Neural progenitor cell (in vitro differentiated cells): Measurements from ENCODE around the gene IL1R2. TPM values are rescaled to one million over a fixed set of nuclear protein-coding genes. Genes with fewer than 3 reads are reported as not detected.

Experiments
- DNase-seq: peaks from one replicate; pipeline ENCODE4 v3.0.0-alpha.2; 2016; ENCODE audit warnings: low spot score
- H2AFZ ChIP-seq: fragments of 200-600 bp; sonication (generic); replicated peaks from 2 replicates; pipeline ENCODE4 v1.6.1; 2016; ENCODE audit warnings: antibody characterized with exemption
- H3F3A ChIP-seq: fragments of 200-600 bp; sonication (generic); 2 replicates; pipeline ENCODE4 v1.6.1; 2016; ENCODE audit warnings: antibody characterized with exemption, low read depth
- H3K27ac ChIP-seq: fragments of 200-600 bp; sonication (generic); 2 replicates; pipeline ENCODE4 v1.5.1; 2016; ENCODE audit warnings: mild to moderate bottlenecking
- H3K27me3 ChIP-seq: fragments of 200-600 bp; sonication (generic); 2 replicates; pipeline ENCODE4 v1.6.1; 2016; ENCODE audit warnings: mild to moderate bottlenecking, moderate library complexity
- H3K36me3 ChIP-seq: fragments of 200-600 bp; sonication (generic); 2 replicates; pipeline ENCODE4 v1.5.1; 2016
- H3K4me1 ChIP-seq: fragments of 200-600 bp; sonication (generic); 2 replicates; pipeline ENCODE4 v1.6.1; 2016; ENCODE audit warnings: mixed run types
- H3K4me2 ChIP-seq: fragments of 200-600 bp; sonication (generic); 2 replicates; pipeline ENCODE4 v1.6.1; 2016
- H3K4me3 ChIP-seq: fragments of 200-600 bp; sonication (generic); 2 replicates; pipeline ENCODE4 v1.5.1; 2016
- H3K79me2 ChIP-seq: fragments of 200-600 bp; sonication (generic); 2 replicates; pipeline ENCODE4 v1.6.1; 2016; ENCODE audit warnings: low read depth
- H3K9ac ChIP-seq: fragments of 200-600 bp; sonication (generic); 2 replicates; pipeline ENCODE4 v1.6.1; 2016
- H3K9me3 ChIP-seq: fragments of 200-600 bp; sonication (generic); 2 replicates; pipeline ENCODE4 v1.5.1; 2016; ENCODE audit warnings: low read depth
- H4K20me1 ChIP-seq: fragments of 200-600 bp; sonication (generic); 2 replicates; pipeline ENCODE4 v1.6.1; 2016; ENCODE audit warnings: low read depth
- H3K27ac Mint-ChIP-seq: 3 replicates; pipeline ENCODE4 v1.8.0; 2021; ENCODE audit warnings: mixed read lengths
- H3K27me3 Mint-ChIP-seq: 2 replicates; pipeline ENCODE4 v1.8.0; 2022; ENCODE audit warnings: low read depth, mild to moderate bottlenecking, inconsistent platforms, moderate library complexity, mixed read lengths; ENCODE audit not compliant: insufficient read depth
- H3K36me3 Mint-ChIP-seq: 3 replicates; pipeline ENCODE4 v1.8.0; 2021; ENCODE audit warnings: mixed read lengths
- H3K4me1 Mint-ChIP-seq: 3 replicates; pipeline ENCODE4 v1.8.0; 2021; ENCODE audit warnings: mixed read lengths
- H3K4me3 Mint-ChIP-seq: 3 replicates; pipeline ENCODE4 v1.8.0; 2021; ENCODE audit warnings: mild to moderate bottlenecking, moderate library complexity, mixed read lengths
- H3K9me3 Mint-ChIP-seq: 3 replicates; pipeline ENCODE4 v1.8.0; 2020; ENCODE audit warnings: mixed read lengths
- EZH2 ChIP-seq: fragments of 200-600 bp; sonication (generic); IDR thresholded peaks from 2 replicates; pipeline ENCODE4 v1.6.1; 2017; ENCODE audit warnings: antibody characterized with exemption, mild to moderate bottlenecking, moderate library complexity
- EZH2phosphoT487 ChIP-seq: fragments of 200-600 bp; sonication (generic); IDR thresholded peaks from 2 replicates; pipeline ENCODE4 v1.6.1; 2017; ENCODE audit warnings: antibody characterized with exemption
- total RNA-seq: library from RNA; depleted of rRNA; stranded (reverse); fragments of >200 nt; gene quantifications from 2 replicates; pipeline ENCODE4 v1.2.3, GENCODE V29; 2015; ENCODE audit warnings: low replicate concordance
- TF ChIP-seq, protein P1 (sequence below): fragments of 200-600 bp; sonication (generic); IDR thresholded peaks from 2 replicates; pipeline ENCODE4 v1.5.1; 2017; ENCODE audit warnings: antibody characterized with exemption, mild to moderate bottlenecking

Gene IL1R2
- total RNA-seq, 1 donor from 2014 or later, result not detected

DNA sequence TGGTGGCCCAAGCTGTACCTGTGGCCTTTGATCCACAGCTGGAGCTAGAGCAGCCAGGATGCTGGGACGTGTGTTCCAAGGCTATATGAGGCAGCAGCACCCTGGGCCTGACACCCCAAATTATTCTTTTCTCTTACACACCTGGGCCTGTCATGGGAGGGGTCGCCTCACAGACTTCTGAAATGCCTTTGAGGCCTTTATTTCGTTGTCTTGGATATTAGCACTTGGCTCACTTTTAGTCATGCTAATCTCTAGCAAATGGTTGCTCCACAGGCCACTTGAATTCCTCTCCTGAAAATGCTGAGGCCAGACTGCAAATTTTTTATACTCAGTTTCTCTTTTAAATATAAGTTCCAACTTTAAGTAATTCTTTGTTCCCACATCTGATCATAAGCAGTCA, 22.0 kb upstream of the IL1R2 start:
- Histone ChIP-seq H3F3A (peaks cover 9% of the 10 kb centered on the region), H2AFZ (no peak overlapping the region), H3K4me2 (no peak overlapping the region), H3K4me3 (no peak overlapping the region), H3K27me3 (no peaks in the 10 kb centered on the region), H3K27ac (no peak overlapping the region), H3K4me1 (peaks cover 7% of the 10 kb centered on the region), H3K36me3 (no peaks in the 10 kb centered on the region), H4K20me1 (no peaks in the 10 kb centered on the region), H3K9ac (no peak overlapping the region), H3K79me2 (no peaks in the 10 kb centered on the region), H3K9me3 (no peaks in the 10 kb centered on the region)
- Mint-ChIP-seq H3K4me3 (no peak overlapping the region), H3K36me3 (no peaks in the 10 kb centered on the region), H3K27me3 (no peaks in the 10 kb centered on the region), H3K27ac (no peak overlapping the region), H3K9me3 (peaks cover 10% of the 10 kb centered on the region), H3K4me1 (peaks cover 12% of the 10 kb centered on the region)
- no peak for DNase-seq
- TF ChIP-seq EZH2phosphoT487 (no peak), EZH2 (no peak)
- TF ChIP-seq, protein P1, sequence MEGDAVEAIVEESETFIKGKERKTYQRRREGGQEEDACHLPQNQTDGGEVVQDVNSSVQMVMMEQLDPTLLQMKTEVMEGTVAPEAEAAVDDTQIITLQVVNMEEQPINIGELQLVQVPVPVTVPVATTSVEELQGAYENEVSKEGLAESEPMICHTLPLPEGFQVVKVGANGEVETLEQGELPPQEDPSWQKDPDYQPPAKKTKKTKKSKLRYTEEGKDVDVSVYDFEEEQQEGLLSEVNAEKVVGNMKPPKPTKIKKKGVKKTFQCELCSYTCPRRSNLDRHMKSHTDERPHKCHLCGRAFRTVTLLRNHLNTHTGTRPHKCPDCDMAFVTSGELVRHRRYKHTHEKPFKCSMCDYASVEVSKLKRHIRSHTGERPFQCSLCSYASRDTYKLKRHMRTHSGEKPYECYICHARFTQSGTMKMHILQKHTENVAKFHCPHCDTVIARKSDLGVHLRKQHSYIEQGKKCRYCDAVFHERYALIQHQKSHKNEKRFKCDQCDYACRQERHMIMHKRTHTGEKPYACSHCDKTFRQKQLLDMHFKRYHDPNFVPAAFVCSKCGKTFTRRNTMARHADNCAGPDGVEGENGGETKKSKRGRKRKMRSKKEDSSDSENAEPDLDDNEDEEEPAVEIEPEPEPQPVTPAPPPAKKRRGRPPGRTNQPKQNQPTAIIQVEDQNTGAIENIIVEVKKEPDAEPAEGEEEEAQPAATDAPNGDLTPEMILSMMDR, result no peak

DNA sequence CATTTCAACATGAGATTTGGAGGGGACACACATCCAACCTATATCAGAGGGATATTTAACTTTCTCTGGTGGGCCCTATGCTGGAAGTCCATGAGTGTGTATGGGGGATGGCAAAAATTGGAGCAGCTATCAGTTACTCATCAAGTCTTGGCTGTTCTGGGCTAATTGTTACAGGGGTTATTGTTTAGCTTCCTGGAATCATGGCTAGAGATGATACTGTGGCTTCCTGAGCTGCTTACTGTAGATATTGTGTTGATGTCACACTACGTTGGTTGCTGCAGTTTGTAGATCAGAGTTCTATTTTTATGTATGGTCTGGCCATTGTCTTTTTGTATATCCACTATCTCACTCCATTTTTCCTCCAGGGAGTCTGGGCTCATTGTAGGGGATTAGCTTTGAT, 20.9 kb upstream of the IL1R2 start:
- no peaks in the 10 kb centered on the region for H3K36me3 Mint-ChIP-seq
- no peak overlapping the region for H3K27ac Mint-ChIP-seq
- H3K9me3 Mint-ChIP-seq, result peaks cover 10% of the 10 kb centered on the region
- no peak overlapping the region for H3K4me2 ChIP-seq
- TF ChIP-seq EZH2 (no peak), EZH2phosphoT487 (no peak)
- TF ChIP-seq, protein P1, result no peak
- peaks cover 13% of the 10 kb centered on the region for H3K4me1 ChIP-seq
- no peak overlapping the region for H3K4me3 ChIP-seq
- H3K79me2 ChIP-seq, result no peaks in the 10 kb centered on the region
- no peaks in the 10 kb centered on the region for H4K20me1 ChIP-seq
- peaks cover 12% of the 10 kb centered on the region for H3F3A ChIP-seq
- H3K27me3 ChIP-seq, result no peaks in the 10 kb centered on the region
- no peaks in the 10 kb centered on the region for H3K27me3 Mint-ChIP-seq
- DNase-seq, result no peak
- no peak overlapping the region for H3K4me3 Mint-ChIP-seq
- H3K9ac ChIP-seq, result no peak overlapping the region
- no peaks in the 10 kb centered on the region for H3K36me3 ChIP-seq
- H3K9me3 ChIP-seq, result no peaks in the 10 kb centered on the region
- no peak overlapping the region for H3K27ac ChIP-seq
- H3K4me1 Mint-ChIP-seq, result peaks cover 17% of the 10 kb centered on the region
- H2AFZ ChIP-seq, result no peak overlapping the region

DNA sequence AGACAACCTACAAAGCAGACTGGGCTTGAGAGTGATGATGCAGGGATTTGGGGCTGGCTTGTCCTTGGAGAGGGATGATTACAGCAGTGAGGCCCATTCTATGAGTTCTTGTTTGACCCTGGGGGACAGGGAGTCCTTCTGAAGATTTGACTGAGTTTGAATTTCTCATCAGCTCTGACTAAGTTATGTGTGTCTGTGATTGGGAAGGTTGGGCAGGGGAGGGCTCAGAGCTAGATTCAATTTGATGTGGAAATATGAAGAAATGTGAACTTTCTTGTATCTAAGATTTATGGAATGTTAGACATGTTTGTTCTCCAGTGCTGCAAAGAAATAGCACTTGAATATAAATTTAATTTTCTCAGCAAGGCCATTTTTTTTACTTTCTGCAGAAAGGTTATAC, 19.9 kb upstream of the IL1R2 start:
- Mint-ChIP-seq H3K4me3 (no peak overlapping the region), H3K27ac (no peak overlapping the region), H3K27me3 (no peaks in the 10 kb centered on the region), H3K9me3 (peaks cover 10% of the 10 kb centered on the region), H3K36me3 (no peaks in the 10 kb centered on the region), H3K4me1 (peaks cover 24% of the 10 kb centered on the region)
- Histone ChIP-seq H3K27ac (no peak overlapping the region), H3K9ac (no peak overlapping the region), H3K4me2 (no peak overlapping the region), H3F3A (peaks cover 12% of the 10 kb centered on the region), H3K4me3 (no peak overlapping the region), H3K79me2 (no peaks in the 10 kb centered on the region), H3K4me1 (peaks cover 17% of the 10 kb centered on the region), H3K27me3 (no peaks in the 10 kb centered on the region), H3K9me3 (no peaks in the 10 kb centered on the region), H2AFZ (no peak overlapping the region), H4K20me1 (no peaks in the 10 kb centered on the region), H3K36me3 (no peaks in the 10 kb centered on the region)
- TF ChIP-seq, protein P1, result no peak
- no peak for TF ChIP-seq EZH2phosphoT487
- no peak for TF ChIP-seq EZH2
- no peak for DNase-seq
